GM08714 (cell line): ENCODE measurements around the gene NRXN2.

ENCODE experiments used
- H3K4me3 ChIP-seq: fragments of 200-500 bp; sonication (Bioruptor generic); 2 replicates; pipeline ENCODE4 v1.5.1; 2014; ENCODE audit warnings: mild to moderate bottlenecking, low read length, inconsistent platforms
- ZNF274 ChIP-seq: IDR thresholded peaks from 2 replicates; pipeline ENCODE4 v1.6.1; 2012; ENCODE audit warnings: mild to moderate bottlenecking, low read depth, low read length

NRXN2 gene

GRCh38 chr11:64619196-64619595 is 103.8 kb downstream of the NRXN2 start:
- H3K4me3 ChIP-seq, result no peak overlapping the region
- TF ChIP-seq ZNF274, result no peak

- H3K4me3 ChIP-seq, result no peak overlapping the region
- no peak for TF ChIP-seq ZNF274
These were observed 106.2 kb downstream of the NRXN2 start for GRCh38 chr11:64616817-64617216.

GRCh38 chr11:64614917-64615316 is 108.1 kb downstream of the NRXN2 start:
- H3K4me3 ChIP-seq, result no peak overlapping the region

GRCh38 chr11:64613648-64614047 is 109.3 kb downstream of the NRXN2 start:
- no peak for TF ChIP-seq ZNF274
- no peak overlapping the region for H3K4me3 ChIP-seq

More at GRCh38 chr11:64614917-64615316, 108.1 kb downstream of the NRXN2 start:
- TF ChIP-seq ZNF274, result no peak

- no peak overlapping the region for H3K4me3 ChIP-seq
- no peak for TF ChIP-seq ZNF274
These were observed 110.9 kb downstream of the NRXN2 start for GRCh38 chr11:64611869-64612646.

- TF ChIP-seq ZNF274, result no peak
- H3K4me3 ChIP-seq, result no peak overlapping the region
These were observed 111.8 kb downstream of the NRXN2 start for GRCh38 chr11:64611176-64611575.

GRCh38 chr11:64610596-64610995 is 112.4 kb downstream of the NRXN2 start:
- no peak overlapping the region for H3K4me3 ChIP-seq
- TF ChIP-seq ZNF274, result no peak

GRCh38 chr11:64609436-64610047 is 113.5 kb downstream of the NRXN2 start:
- TF ChIP-seq ZNF274, result no peak
- H3K4me3 ChIP-seq, result no peak overlapping the region

- no peak overlapping the region for H3K4me3 ChIP-seq
- no peak for TF ChIP-seq ZNF274
These were observed 114.4 kb downstream of the NRXN2 start for GRCh38 chr11:64608636-64609035.

GRCh38 chr11:64608046-64608445 is 115.0 kb downstream of the NRXN2 start:
- TF ChIP-seq ZNF274, result no peak
- H3K4me3 ChIP-seq, result no peak overlapping the region

GRCh38 chr11:64607381-64607985 is 115.5 kb downstream of the NRXN2 start:
- H3K4me3 ChIP-seq, result no peak overlapping the region
- TF ChIP-seq ZNF274, result no peak

GRCh38 chr11:64606796-64607380 is 116.1 kb downstream of the NRXN2 start:
- TF ChIP-seq ZNF274, result no peak
- no peak overlapping the region for H3K4me3 ChIP-seq

GRCh38 chr11:64605656-64606585 is 117.1 kb downstream of the NRXN2 start:
- H3K4me3 ChIP-seq, result no peak overlapping the region
- no peak for TF ChIP-seq ZNF274

GRCh38 chr11:64605244-64605560 is 117.8 kb downstream of the NRXN2 start:
- TF ChIP-seq ZNF274, result no peak
- H3K4me3 ChIP-seq, result no peak overlapping the region
